ENCODE data around the gene FAT4. TPM values are rescaled to one million over a fixed set of nuclear protein-coding genes. Genes with fewer than 3 reads are reported as not detected.

FAT4 gene
- total RNA-seq, 1 experiment from 2014 or later = 33.6 TPM

DNA sequence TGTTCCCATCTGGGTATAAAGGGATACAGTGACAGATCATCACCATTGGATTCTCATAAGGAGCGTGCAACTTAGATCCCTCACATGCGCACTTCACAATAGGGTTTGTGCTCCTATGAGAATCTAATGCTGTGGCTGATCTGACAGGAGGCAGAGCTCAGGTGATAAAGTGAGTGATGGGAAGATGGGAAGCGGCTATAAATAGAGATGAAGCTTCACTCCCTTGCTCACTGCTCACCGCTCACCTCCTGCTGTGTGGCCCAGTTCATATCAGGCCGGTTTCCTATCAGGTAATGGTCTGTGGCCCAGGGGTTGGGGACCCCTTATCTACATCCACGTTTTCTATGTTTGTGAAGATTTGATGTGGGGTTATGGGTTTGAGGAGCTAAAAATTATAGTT lies 43.7 kb downstream of the FAT4 start:
- Histone ChIP-seq H3K9me3 (ENCODE audit: low read depth, low read length, poor library complexity, severe bottlenecking) (no peaks in the 10 kb centered on the region), H3K4me1 (ENCODE audit: insufficient read depth, low read length, poor library complexity, severe bottlenecking) (peaks cover 11% of the 10 kb centered on the region), H3K27ac (ENCODE audit: low read depth, low read length, poor library complexity, severe bottlenecking) (no peak overlapping the region), H3K36me3 (ENCODE audit: insufficient read depth, low read length, poor library complexity, severe bottlenecking) (no peaks in the 10 kb centered on the region), H3K4me3 (ENCODE audit: low read depth, low read length, poor library complexity, severe bottlenecking) (no peak overlapping the region), H3K27me3 (replicated peaks; ENCODE audit: insufficient read depth, low read depth, low read length, poor library complexity) (no peaks in the 10 kb centered on the region)
- BruUV-seq (replicated peaks) = no TSS peak
- ChIA-PET CTCF (no interaction called here), POLR2A (ENCODE audit: low non-redundant PET) (no interaction called here)
- DNase-seq (ENCODE audit: low spot score) = no peak
- no peak for TF ChIP-seq CTCF (conservative IDR thresholded peaks at IDR 0.05; ENCODE audit: low read depth, low read length)
- no peak for TF ChIP-seq EZH2 (IDR thresholded peaks at IDR 0.05; ENCODE audit: borderline replicate concordance, low read depth, low read length, poor library complexity, severe bottlenecking)
- intact Hi-C loops (cut with micrococcal nuclease; ENCODE audit: unreplicated experiment) = no loop called here

DNA sequence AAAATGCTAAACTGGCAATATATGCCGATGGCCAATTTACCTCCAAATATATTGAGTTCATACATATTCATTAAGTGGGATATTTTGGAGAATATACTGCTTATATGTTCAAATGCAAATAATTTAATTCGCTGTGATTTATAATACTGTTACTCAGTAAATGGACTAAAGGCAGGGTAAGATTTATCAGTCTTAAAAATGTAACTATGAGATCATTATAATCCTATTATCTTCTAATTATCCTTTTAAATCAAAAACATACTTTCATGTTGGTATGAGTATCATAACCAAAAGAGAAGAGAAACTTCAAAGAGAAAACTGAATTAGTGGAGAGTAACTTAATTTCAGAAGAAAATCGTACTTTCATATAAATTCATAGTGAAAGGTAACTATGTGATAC lies 44.6 kb downstream of the FAT4 start:
- BruUV-seq (replicated peaks) = no TSS peak
- POLR2A ChIA-PET (ENCODE audit: low non-redundant PET) = no interaction called here
- H3K4me1 ChIP-seq (ENCODE audit: insufficient read depth, low read length, poor library complexity, severe bottlenecking) = peaks cover 11% of the 10 kb centered on the region
- H3K4me3 ChIP-seq (ENCODE audit: low read depth, low read length, poor library complexity, severe bottlenecking) = peak overlapping the region; percentile 27
- H3K27ac ChIP-seq (ENCODE audit: low read depth, low read length, poor library complexity, severe bottlenecking) = no peak overlapping the region
- CTCF ChIA-PET = no interaction called here
- DNase-seq (ENCODE audit: low spot score) = no peak
- no peaks in the 10 kb centered on the region for H3K9me3 ChIP-seq (ENCODE audit: low read depth, low read length, poor library complexity, severe bottlenecking)
- TF ChIP-seq CTCF (conservative IDR thresholded peaks at IDR 0.05; ENCODE audit: low read depth, low read length) (no peak), EZH2 (IDR thresholded peaks at IDR 0.05; ENCODE audit: borderline replicate concordance, low read depth, low read length, poor library complexity, severe bottlenecking) (no peak)
- intact Hi-C loops (cut with micrococcal nuclease; ENCODE audit: unreplicated experiment) = no loop called here
- no peaks in the 10 kb centered on the region for H3K27me3 ChIP-seq (replicated peaks; ENCODE audit: insufficient read depth, low read depth, low read length, poor library complexity)
- H3K36me3 ChIP-seq (ENCODE audit: insufficient read depth, low read length, poor library complexity, severe bottlenecking) = no peaks in the 10 kb centered on the region

- ChIA-PET POLR2A (ENCODE audit: low non-redundant PET) (no interaction called here), CTCF (no interaction called here)
- no peaks in the 10 kb centered on the region for H3K36me3 ChIP-seq (ENCODE audit: insufficient read depth, low read length, poor library complexity, severe bottlenecking)
- no peaks in the 10 kb centered on the region for H3K9me3 ChIP-seq (ENCODE audit: low read depth, low read length, poor library complexity, severe bottlenecking)
- BruUV-seq (replicated peaks) = no TSS peak
- no peaks in the 10 kb centered on the region for H3K27me3 ChIP-seq (replicated peaks; ENCODE audit: insufficient read depth, low read depth, low read length, poor library complexity)
- no peak overlapping the region for H3K27ac ChIP-seq (ENCODE audit: low read depth, low read length, poor library complexity, severe bottlenecking)
- intact Hi-C loops (cut with micrococcal nuclease; ENCODE audit: unreplicated experiment) = no loop called here
- peak overlapping the region; percentile 27 for H3K4me3 ChIP-seq (ENCODE audit: low read depth, low read length, poor library complexity, severe bottlenecking)
- TF ChIP-seq CTCF (conservative IDR thresholded peaks at IDR 0.05; ENCODE audit: low read depth, low read length) = no peak
- no peak for TF ChIP-seq EZH2 (IDR thresholded peaks at IDR 0.05; ENCODE audit: borderline replicate concordance, low read depth, low read length, poor library complexity, severe bottlenecking)
- DNase-seq (ENCODE audit: low spot score) = peak; percentile 82
- H3K4me1 ChIP-seq (ENCODE audit: insufficient read depth, low read length, poor library complexity, severe bottlenecking) = peaks cover 11% of the 10 kb centered on the region
Observed at GRCh38 chr4:125359960-125360634, 45.3 kb downstream of the FAT4 start.

Measured in A673 (cell line).